ENCODE data around the gene GOLGA8J.
"Not testable (repeated sequence)": the region's sequence is repeated elsewhere in the genome, so short reads cannot be mapped to it uniquely, and the experiment has no call there.

The GOLGA8J gene, protein sequence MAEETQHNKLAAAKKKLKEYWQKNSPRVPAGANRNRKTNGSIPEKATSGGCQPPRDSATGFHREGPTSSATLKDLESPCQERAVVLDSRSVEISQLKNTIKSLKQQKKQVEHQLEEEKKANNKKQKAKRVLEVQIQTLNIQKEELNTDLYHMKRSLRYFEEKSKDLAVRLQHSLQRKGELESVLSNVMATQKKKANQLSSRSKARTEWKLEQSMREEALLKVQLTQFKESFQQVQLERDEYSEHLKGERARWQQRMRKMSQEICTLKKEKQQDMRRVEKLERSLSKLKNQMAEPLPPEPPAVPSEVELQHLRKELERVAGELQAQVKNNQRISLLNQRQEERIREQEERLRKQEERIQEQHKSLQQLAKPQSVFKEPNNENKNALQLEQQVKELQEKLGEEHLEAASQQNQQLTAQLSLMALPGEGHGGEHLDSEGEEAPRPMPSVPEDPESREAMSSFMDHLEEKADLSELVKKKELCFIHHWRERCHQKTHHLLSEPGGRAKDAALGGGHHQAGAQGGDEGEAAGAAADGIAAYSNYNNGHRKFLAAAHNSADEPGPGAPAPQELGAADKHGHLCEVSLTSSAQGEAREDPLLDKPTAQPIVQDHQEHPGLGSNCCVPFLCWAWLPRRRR

GRCh38 chr15:30082655-30083054 lies at the start of gene GOLGA8J:
GOLGA8J (plus strand) TSS chr15:30082955; CDS start chr15:30083053, 98 bp downstream.
- DNase-seq (ENCODE audit: low read depth, low spot score) = not testable (repeated sequence)

GRCh38 chr15:30033211-30033610 lies 49.5 kb upstream of the GOLGA8J start:
- DNase-seq (ENCODE audit: low read depth, low spot score) = no peak

GRCh38 chr15:30033763-30034162 lies 49.0 kb upstream of the GOLGA8J start:
- DNase-seq (ENCODE audit: low read depth, low spot score) = no peak

- DNase-seq (ENCODE audit: low read depth, low spot score) = no peak
Observed at GRCh38 chr15:30036036-30036703, 46.6 kb upstream of the GOLGA8J start.

DNA sequence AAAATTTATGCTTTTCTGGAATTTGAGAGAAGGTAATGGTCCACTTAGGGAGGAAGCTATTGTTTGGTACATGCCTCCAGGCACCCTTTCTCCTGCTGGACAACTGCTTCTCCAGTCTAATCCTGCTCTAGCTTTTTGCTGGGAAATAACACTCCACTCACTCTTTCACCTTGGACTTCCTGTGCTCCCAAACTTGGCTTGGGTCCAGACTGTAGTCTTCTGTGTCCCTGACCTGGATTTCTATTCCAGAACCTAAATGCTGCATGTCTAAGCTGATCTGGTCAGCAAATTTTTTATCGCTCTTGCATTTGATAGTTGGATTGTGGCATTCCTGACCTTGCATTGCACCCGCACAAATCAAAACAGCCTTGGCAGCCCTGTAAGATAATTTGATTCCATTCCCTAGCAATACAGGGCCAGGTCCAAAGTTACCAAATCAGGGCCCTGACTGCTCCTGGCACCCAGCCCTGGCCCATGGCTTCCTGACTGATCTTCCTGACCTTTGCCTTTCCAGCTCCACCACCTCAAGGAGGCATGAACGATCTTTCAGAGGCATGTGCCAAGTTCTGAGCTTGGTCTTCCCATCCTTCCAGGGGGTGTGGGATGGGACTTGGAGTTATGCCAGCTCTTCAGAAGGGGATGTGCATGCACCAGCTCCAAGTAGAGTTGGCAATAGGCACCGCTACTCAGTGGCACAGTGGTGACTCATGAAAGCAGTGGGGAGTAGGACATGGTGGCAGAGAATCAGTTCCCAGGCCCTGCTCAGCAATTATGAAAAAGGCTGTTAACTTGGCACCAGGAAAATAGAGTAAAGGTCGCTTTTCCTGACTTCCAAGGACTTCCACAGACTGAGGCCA lies 43.9 kb upstream of the GOLGA8J start:
- no peak for DNase-seq (ENCODE audit: low read depth, low spot score)

- no peak for DNase-seq (ENCODE audit: low read depth, low spot score)
Observed at GRCh38 chr15:30041868-30042267, 40.9 kb upstream of the GOLGA8J start.

- DNase-seq (ENCODE audit: low read depth, low spot score) = no peak
Observed at GRCh38 chr15:30042556-30042955, 40.2 kb upstream of the GOLGA8J start.

DNA sequence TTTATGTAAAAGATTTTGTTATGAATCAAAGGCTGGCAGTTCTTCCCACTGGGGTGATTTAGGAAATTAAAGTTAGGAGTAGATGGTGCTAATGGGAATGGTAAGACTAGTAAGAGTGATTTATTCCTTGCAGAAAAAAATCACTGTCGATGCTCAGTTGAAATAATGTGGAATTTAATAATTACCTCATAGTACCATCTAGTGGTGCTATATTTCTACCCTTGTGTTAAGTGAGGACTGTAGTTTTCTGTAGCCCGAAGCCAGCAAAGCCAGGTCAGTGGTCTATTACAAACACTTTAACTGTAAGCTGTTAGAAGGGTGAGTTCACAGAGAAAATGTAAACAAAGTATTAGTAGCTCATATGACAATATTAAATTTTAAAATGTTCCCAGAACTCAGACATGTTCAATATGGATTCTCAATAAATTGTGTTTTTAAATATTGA lies 39.5 kb upstream of the GOLGA8J start:
- no peak for DNase-seq (ENCODE audit: low read depth, low spot score)

DNA sequence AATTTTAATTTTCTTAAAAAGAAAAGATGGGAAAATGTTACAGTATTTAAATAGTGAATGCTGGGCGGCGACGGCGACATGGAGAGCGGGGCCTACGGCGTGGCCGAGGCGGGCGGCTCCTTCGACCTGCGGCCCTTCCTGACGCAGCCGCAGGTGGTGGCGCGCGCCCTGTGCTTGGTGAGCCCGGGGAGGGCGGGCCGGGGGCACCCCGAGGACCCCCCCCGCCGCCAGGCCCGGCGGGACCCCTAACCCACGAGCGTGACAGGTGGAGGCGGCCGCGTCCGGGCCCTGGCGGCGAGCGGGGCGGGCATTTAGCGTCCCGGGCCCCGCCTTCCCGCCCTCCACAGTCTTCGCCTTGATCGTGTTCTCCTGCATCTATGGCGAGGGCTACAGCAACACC lies 38.4 kb upstream of the GOLGA8J start:
- DNase-seq (ENCODE audit: low read depth, low spot score) = no peak

DNA sequence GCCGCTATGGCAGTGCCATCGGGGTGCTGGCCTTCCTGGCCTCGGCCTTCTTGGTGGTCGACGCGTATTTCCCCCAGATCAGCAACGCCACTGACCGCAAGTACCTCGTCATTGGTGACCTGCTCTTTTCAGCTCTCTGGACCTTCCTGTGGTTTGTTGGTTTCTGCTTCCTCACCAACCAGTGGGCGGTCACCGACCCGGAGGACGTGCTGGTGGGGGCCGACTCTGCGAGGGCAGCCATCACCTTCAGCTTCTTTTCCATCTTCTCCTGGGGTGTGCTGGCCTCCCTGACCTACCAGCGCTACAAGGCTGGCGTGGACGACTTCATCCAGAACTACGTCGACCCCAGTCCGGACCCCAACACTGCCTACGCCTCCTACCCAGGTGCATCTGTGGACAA lies 37.9 kb upstream of the GOLGA8J start:
- DNase-seq (ENCODE audit: low read depth, low spot score) = not testable (repeated sequence)

DNA sequence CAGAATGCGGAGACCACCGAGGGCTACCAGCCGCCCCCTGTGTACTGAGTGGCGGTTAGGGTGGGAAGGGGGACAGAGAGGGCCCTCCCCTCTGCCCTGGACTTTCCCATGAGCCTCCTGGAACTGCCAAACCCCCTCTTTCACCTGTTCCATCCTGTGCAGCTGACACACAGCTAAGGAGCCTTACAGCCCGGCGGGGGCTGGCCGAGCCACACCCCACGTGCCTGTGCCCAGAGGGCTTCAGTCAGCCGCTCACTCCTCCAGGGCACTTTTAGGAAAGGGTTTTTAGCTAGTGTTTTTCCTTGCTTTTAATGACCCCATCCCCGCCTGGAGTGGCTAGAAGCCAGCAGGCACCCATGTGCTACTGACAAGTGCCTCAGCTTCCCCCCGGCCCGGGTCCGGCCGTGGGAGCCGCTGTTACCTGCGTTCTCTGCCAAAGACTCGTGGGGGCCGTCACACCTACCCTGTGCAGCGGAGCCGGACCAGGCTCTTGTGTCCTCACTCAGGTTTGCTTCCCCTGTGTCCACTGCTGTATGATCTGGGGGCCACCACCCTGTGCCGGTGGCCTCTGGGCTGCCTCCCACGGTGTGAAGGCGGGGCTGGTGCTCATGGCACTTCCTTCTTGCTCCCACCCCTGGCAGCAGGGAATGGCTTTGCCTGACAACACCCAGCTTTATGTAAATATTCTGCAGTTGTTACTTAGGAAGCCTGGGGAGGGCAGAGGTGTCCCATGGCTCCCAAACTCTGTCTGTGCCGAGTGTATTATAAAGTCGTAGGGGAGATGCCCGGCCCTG lies 37.3 kb upstream of the GOLGA8J start:
- not testable (repeated sequence) for DNase-seq (ENCODE audit: low read depth, low spot score)

GRCh38 chr15:30046430-30046829 lies 36.3 kb upstream of the GOLGA8J start:
- no peak for DNase-seq (ENCODE audit: low read depth, low spot score)

DNA sequence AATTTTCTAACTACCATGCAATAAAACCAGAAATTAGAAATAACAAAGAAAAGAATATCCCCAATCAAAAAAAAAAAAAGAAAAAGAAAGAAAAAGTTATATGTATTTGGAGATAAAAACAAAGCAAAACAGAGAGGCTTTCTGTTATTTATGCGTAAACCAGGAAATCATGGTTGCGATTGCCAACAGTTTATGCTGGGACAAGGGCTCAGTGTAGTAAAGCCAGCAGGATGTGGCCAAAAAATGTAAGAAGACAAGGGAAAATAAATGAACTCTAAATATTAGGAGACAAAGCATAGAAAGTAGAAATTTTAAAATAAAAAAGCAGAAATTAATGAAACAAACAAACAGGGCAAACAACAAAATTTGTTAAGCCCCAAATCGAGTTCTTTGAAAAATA lies 27.2 kb upstream of the GOLGA8J start:
- DNase-seq (ENCODE audit: low read depth, low spot score) = no peak

DNA sequence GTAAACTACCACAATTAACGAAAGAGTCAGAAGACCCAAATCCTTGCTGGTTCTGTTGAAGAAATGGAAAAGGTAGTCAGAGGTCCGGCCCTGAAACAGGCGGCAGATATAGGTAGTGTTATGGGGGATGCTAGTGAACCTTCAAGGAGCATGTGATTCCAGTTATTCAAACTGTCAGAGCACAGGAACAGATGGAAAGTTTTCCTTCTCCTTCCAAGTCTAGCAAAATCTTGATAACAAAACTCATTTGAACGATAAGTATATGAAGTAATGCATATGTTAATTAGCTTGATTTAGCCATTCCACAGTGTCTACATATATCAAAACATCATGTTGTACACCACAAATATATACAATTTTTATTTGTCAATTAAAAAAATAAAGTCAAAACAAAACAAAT lies 26.6 kb upstream of the GOLGA8J start:
- no peak for DNase-seq (ENCODE audit: low read depth, low spot score)

DNA sequence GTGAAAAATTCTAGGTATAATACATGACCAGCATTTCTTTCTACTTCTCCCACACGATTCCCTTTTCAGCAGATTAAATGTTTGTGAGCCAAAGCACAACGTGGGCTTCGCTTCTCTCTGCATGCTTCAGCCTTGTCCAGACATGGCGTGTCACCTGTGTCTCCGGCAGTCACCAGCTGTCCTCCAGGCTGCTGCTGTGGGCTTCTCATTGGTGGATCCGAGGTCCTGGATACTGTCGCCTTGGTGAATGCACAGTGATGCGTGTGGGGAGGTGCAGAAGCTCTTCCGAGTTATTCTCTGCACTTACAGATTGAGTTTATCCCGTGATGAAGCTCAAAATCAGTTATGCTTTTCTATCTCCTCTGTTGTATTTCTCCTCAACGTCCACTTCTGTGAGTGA lies 23.0 kb upstream of the GOLGA8J start:
- no peak for DNase-seq (ENCODE audit: low read depth, low spot score)

GRCh38 chr15:30062881-30063280 lies 19.9 kb upstream of the GOLGA8J start:
- DNase-seq (ENCODE audit: low read depth, low spot score) = no peak

GRCh38 chr15:30063835-30064546 lies 18.8 kb upstream of the GOLGA8J start:
- DNase-seq (ENCODE audit: low read depth, low spot score) = no peak

GRCh38 chr15:30065025-30065801 lies 17.5 kb upstream of the GOLGA8J start:
- no peak for DNase-seq (ENCODE audit: low read depth, low spot score)

GRCh38 chr15:30068326-30068725 lies 14.4 kb upstream of the GOLGA8J start:
- DNase-seq (ENCODE audit: low read depth, low spot score) = no peak

Data from activated naive CD8-positive, alpha-beta T cell treated with anti-CD3 and anti-CD28 coated beads, Interleukin-2, amount 50 U/mL, for 16 hours (primary cell).